ENCODE data around the gene ZNF532. TPM values are rescaled to one million over a fixed set of nuclear protein-coding genes. Genes with fewer than 3 reads are reported as not detected.

Gene ZNF532
- total and polyA plus RNA-seq, 2 of the 13 experiments (the other 11 are each of a cell fraction or from before 2014, with no cell fraction given), result not detected

GRCh38 chr18:58908006-58908405 is 43.3 kb downstream of the ZNF532 start:
- Histone ChIP-seq H2AFZ (ENCODE audit: low read length) (no peak overlapping the region), H3K27me3 (ENCODE audit: control insufficient read depth in 1 of 2, insufficient read depth in 2 of 2, low read length in 2 of 2) (peaks cover 3 to 42% of the 10 kb centered on the region in 2 experiments; a peak in 4 of 5 replicates), H3K27ac (ENCODE audit: extremely low read length, insufficient read depth, low read length) (no peak overlapping the region), H3K79me2 (ENCODE audit: insufficient read depth, low read length) (no peaks in the 10 kb centered on the region), H3K9me3 (ENCODE audit: low read length) (no peaks in the 10 kb centered on the region), H3K36me3 (replicated peaks in 1 of 2; ENCODE audit: control insufficient read depth in 1 of 2, insufficient read depth in 2 of 2, low read length in 2 of 2) (no peaks in the 10 kb centered on the region), H3K9ac (ENCODE audit: insufficient read depth, low read depth, low read length) (no peak overlapping the region), H3K4me2 (ENCODE audit: low read depth, low read length) (no peak overlapping the region), H3K4me3 (replicated peaks in 1 of 3; ENCODE audit: insufficient read depth in 1 of 3, low read depth in 2 of 3, low read length in 3 of 3) (no peak overlapping the region), H3K4me1 (ENCODE audit: insufficient read depth, low read length) (no peaks in the 10 kb centered on the region), H4K20me1 (ENCODE audit: insufficient read depth, low read length) (no peaks in the 10 kb centered on the region)
- CTCF ChIA-PET (ENCODE audit: low intra/inter-chr PET ratio, low total read pairs), result no interaction called here
- no peak for ATAC-seq
- no TSS peak for BruUV-seq (replicated peaks)
- TF ChIP-seq HNRNPUL1 (IDR thresholded peaks at IDR 0.05; ENCODE audit: low read depth, low read length) (no peak), ZNF570 (CRISPR knock-in tag; IDR thresholded peaks at IDR 0.05; ENCODE audit: borderline replicate concordance) (no peak), ZNF83 (CRISPR knock-in tag; IDR thresholded peaks at IDR 0.05; ENCODE audit: borderline replicate concordance) (no peak), PAF1 (CRISPR knock-in tag; IDR thresholded peaks at IDR 0.05) (no peak), TOE1 (CRISPR knock-in tag; IDR thresholded peaks at IDR 0.05) (no peak), PRPF4 (IDR thresholded peaks at IDR 0.05; ENCODE audit: low read depth, low read length, poor library complexity, severe bottlenecking) (no peak), NFRKB (IDR thresholded peaks at IDR 0.05) (no peak), ARNT2 (CRISPR knock-in tag; IDR thresholded peaks at IDR 0.05; ENCODE audit: low read depth) (no peak)
- TF ChIP-seq, protein P1, sequence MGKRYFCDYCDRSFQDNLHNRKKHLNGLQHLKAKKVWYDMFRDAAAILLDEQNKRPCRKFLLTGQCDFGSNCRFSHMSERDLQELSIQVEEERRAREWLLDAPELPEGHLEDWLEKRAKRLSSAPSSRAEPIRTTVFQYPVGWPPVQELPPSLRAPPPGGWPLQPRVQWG (CRISPR knock-in tag; IDR thresholded peaks at IDR 0.05; ENCODE audit: borderline replicate concordance, low read depth), result no peak
- TF ChIP-seq, protein P2, sequence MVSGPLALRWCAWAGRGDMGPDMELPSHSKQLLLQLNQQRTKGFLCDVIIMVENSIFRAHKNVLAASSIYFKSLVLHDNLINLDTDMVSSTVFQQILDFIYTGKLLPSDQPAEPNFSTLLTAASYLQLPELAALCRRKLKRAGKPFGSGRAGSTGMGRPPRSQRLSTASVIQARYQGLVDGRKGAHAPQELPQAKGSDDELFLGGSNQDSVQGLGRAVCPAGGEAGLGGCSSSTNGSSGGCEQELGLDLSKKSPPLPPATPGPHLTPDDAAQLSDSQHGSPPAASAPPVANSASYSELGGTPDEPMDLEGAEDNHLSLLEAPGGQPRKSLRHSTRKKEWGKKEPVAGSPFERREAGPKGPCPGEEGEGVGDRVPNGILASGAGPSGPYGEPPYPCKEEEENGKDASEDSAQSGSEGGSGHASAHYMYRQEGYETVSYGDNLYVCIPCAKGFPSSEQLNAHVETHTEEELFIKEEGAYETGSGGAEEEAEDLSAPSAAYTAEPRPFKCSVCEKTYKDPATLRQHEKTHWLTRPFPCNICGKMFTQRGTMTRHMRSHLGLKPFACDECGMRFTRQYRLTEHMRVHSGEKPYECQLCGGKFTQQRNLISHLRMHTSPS (CRISPR knock-in tag; IDR thresholded peaks at IDR 0.05; ENCODE audit: low read depth), result no peak
- intact Hi-C loops (cut with micrococcal nuclease; ENCODE audit: unreplicated experiment) (no loop called here), in situ Hi-C loops (cut with HindIII; ENCODE audit: extremely low pct_ligation_motif_present, low pct_unique_long_range_greater_than_20kb) (no loop called here)
- POLR2A ChIA-PET, result no interaction called here
- no peak for DNase-seq (ENCODE audit: low spot score)
- no peak for FAIRE-seq
- WGBS (ENCODE audit: low lambda C conversion rate), result 0% methylated on average over 1 of the region's 1 CpG
